ENCODE data around the gene ZNF654. TPM values are rescaled to one million over a fixed set of nuclear protein-coding genes. Genes with fewer than 3 reads are reported as not detected.
A peak's percentile ranks its signal among the peaks of the same experiment; 100 is the strongest.

ZNF654 gene
- total RNA-seq, 4 donors from 2014 or later: 9.0 to 22.9 (median 11.3) TPM

- 95% methylated on average over 3 of the region's 3 CpGs for WGBS
- Histone ChIP-seq H3K9me3 (no peaks in the 10 kb centered on the region), H3K36me3 (no peaks in the 10 kb centered on the region), H3K4me3 (no peak overlapping the region), H3K4me1 (no peaks in the 10 kb centered on the region), H3K27me3 (no peaks in the 10 kb centered on the region), H3K27ac (no peak overlapping the region)
- TF ChIP-seq EP300 (IDR thresholded peaks at IDR 0.05) (no peak), POLR2A (IDR thresholded peaks at IDR 0.05) (no peak), POLR2AphosphoS5 (IDR thresholded peaks at IDR 0.05) (no peak)
- TF ChIP-seq, protein P1, sequence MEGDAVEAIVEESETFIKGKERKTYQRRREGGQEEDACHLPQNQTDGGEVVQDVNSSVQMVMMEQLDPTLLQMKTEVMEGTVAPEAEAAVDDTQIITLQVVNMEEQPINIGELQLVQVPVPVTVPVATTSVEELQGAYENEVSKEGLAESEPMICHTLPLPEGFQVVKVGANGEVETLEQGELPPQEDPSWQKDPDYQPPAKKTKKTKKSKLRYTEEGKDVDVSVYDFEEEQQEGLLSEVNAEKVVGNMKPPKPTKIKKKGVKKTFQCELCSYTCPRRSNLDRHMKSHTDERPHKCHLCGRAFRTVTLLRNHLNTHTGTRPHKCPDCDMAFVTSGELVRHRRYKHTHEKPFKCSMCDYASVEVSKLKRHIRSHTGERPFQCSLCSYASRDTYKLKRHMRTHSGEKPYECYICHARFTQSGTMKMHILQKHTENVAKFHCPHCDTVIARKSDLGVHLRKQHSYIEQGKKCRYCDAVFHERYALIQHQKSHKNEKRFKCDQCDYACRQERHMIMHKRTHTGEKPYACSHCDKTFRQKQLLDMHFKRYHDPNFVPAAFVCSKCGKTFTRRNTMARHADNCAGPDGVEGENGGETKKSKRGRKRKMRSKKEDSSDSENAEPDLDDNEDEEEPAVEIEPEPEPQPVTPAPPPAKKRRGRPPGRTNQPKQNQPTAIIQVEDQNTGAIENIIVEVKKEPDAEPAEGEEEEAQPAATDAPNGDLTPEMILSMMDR (IDR thresholded peaks at IDR 0.05): no peak
- no peak for DNase-seq (ENCODE audit: low spot score in 2 of 2)
These were observed 18.1 kb upstream of the ZNF654 start for GRCh38 chr3:88041005-88041404.

DNA sequence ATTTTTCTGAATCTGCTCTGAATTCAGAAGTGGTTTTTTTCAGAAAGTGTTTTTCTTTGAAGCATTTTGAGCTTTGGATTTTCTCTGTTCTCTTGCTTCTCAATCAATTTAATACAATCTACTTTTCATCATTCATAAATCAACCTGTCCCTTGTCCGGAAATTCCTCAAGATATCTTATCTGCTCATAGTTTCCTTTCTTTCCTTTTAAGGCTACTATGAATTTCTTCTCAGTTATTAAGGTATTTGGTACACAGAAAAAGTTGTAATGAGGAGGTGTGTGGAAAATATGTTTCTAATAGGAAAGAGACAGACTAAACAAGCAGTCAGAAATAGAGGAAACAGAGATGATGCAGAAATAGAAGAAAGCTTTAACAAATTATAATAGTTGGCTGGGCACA is 14.6 kb upstream of the ZNF654 start:
- TF ChIP-seq EP300 (IDR thresholded peaks at IDR 0.05) (no peak), POLR2AphosphoS5 (IDR thresholded peaks at IDR 0.05) (no peak), POLR2A (IDR thresholded peaks at IDR 0.05) (no peak)
- TF ChIP-seq, protein P1 (IDR thresholded peaks at IDR 0.05): no peak
- Histone ChIP-seq H3K4me1 (no peaks in the 10 kb centered on the region), H3K36me3 (no peaks in the 10 kb centered on the region), H3K9me3 (no peaks in the 10 kb centered on the region), H3K27me3 (no peaks in the 10 kb centered on the region), H3K27ac (no peak overlapping the region), H3K4me3 (no peak overlapping the region)
- 45% methylated on average over 1 of the region's 1 CpG for WGBS
- no peak for DNase-seq (ENCODE audit: low spot score in 2 of 2)

DNA sequence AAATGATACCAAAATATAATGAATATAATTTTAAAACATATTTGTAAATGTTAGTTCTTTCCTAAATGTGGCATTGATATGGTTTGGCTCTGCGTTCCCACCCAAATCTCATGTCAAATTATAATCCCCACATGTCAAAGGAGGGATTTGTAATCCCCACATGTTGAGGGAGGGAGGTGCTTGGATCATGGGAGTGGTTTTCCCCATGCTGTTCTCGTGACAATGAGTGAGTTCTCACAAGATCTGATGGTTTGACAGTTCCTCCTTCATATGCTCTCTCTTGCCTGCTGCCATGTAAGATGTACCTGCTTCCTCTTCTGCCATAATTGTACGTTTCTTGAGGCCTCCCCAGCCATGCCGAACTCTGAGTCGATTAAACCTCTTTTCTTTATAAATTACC is 12.3 kb upstream of the ZNF654 start:
- Histone ChIP-seq H3K9me3 (no peaks in the 10 kb centered on the region), H3K4me3 (no peak overlapping the region), H3K4me1 (no peaks in the 10 kb centered on the region), H3K27me3 (no peaks in the 10 kb centered on the region), H3K27ac (no peak overlapping the region), H3K36me3 (no peaks in the 10 kb centered on the region)
- TF ChIP-seq, protein P1 (IDR thresholded peaks at IDR 0.05): no peak
- TF ChIP-seq POLR2AphosphoS5 (IDR thresholded peaks at IDR 0.05) (no peak), EP300 (IDR thresholded peaks at IDR 0.05) (no peak), POLR2A (IDR thresholded peaks at IDR 0.05) (no peak)
- 71% methylated on average over 5 of the region's 5 CpGs for WGBS
- no peak for DNase-seq (ENCODE audit: low spot score in 2 of 2)

GRCh38 chr3:88057630-88058305 is 1.3 kb upstream of the ZNF654 start:
- WGBS: 9% methylated on average over 16 of the region's 16 CpGs
- H3K4me3 ChIP-seq: peak overlapping the region; percentile 87
- no peaks in the 10 kb centered on the region for H3K9me3 ChIP-seq
- peaks cover 40% of the 10 kb centered on the region for H3K4me1 ChIP-seq
- no peak for DNase-seq (ENCODE audit: low spot score in 2 of 2)
- TF ChIP-seq POLR2AphosphoS5 (IDR thresholded peaks at IDR 0.05): no peak
- no peak for TF ChIP-seq POLR2A (IDR thresholded peaks at IDR 0.05)
- TF ChIP-seq, protein P1 (IDR thresholded peaks at IDR 0.05): no peak
- no peak for TF ChIP-seq EP300 (IDR thresholded peaks at IDR 0.05)
- H3K36me3 ChIP-seq: peaks cover 17% of the 10 kb centered on the region
- H3K27ac ChIP-seq: peak overlapping the region; percentile 92
- H3K27me3 ChIP-seq: no peaks in the 10 kb centered on the region

GRCh38 chr3:88058306-88058580 is 812 bp upstream of the ZNF654 start:
- Histone ChIP-seq H3K4me3 (peak overlapping the region; percentile 87), H3K27me3 (no peaks in the 10 kb centered on the region), H3K9me3 (no peaks in the 10 kb centered on the region), H3K27ac (peak overlapping the region; percentile 92), H3K4me1 (peaks cover 40% of the 10 kb centered on the region), H3K36me3 (peaks cover 17% of the 10 kb centered on the region)
- 0% methylated on average over 6 of the region's 24 CpGs for WGBS
- no peak for DNase-seq (ENCODE audit: low spot score in 2 of 2)
- TF ChIP-seq, protein P1 (IDR thresholded peaks at IDR 0.05): no peak
- TF ChIP-seq EP300 (IDR thresholded peaks at IDR 0.05) (no peak), POLR2A (IDR thresholded peaks at IDR 0.05) (no peak), POLR2AphosphoS5 (IDR thresholded peaks at IDR 0.05) (no peak)

Measured in suprapubic skin (tissue), 4 donors.